SK-N-SH treated with all-trans-retinoic acid at 6 μM for 48 hours (cell line): ENCODE measurements around the gene ANKFN1.
"Not testable (repeated sequence)": the region's sequence is repeated elsewhere in the genome, so short reads cannot be mapped to it uniquely, and the experiment has no call there.

Experiments
- ATAC-seq: fragments of 200-7000 bp; cut with Tn5 transposase; 3 replicates; pipeline ENCODE4 v1.9.1; 2020; ENCODE audit warnings: mild to moderate bottlenecking, moderate library complexity
- ARNTL ChIP-seq: fragments of 450-650 bp; formaldehyde crosslinking; IDR thresholded peaks from 2 replicates; pipeline ENCODE4 v1.5.0; 2020; ENCODE audit warnings: low read depth, mild to moderate bottlenecking, moderate library complexity, borderline replicate concordance
- BACH2 ChIP-seq: fragments of 250-450 bp; sonication (Bioruptor Pico); IDR thresholded peaks from 2 replicates; pipeline ENCODE4 v1.9.0; 2021; ENCODE audit warnings: mild to moderate bottlenecking, borderline replicate concordance
- CSDC2 ChIP-seq: fragments of 250-450 bp; sonication (Bioruptor Pico); IDR thresholded peaks from 2 replicates; pipeline ENCODE4 v1.5.0; 2020; ENCODE audit warnings: mild to moderate bottlenecking, moderate library complexity
- GLIS3 ChIP-seq: fragments of 250-450 bp; sonication (Bioruptor Pico); IDR thresholded peaks from 2 replicates; pipeline ENCODE4 v1.5.0; 2020; ENCODE audit warnings: mild to moderate bottlenecking, moderate library complexity
- OSR1 ChIP-seq: fragments of 250-450 bp; sonication (Bioruptor Pico); IDR thresholded peaks from 2 replicates; pipeline ENCODE4 v1.8.0; 2022; ENCODE audit warnings: moderate library complexity, mild to moderate bottlenecking, inconsistent platforms
- PPARA ChIP-seq: fragments of 250-450 bp; sonication (Bioruptor Pico); IDR thresholded peaks from 2 replicates; pipeline ENCODE4 v1.5.0; 2020; ENCODE audit warnings: mild to moderate bottlenecking, borderline replicate concordance
- RARB ChIP-seq: fragments of 250-450 bp; sonication (Bioruptor Pico); IDR thresholded peaks from 2 replicates; pipeline ENCODE4 v1.8.0; 2021; ENCODE audit warnings: mild to moderate bottlenecking, moderate library complexity
- SNAI2 ChIP-seq: fragments of 250-450 bp; sonication (Bioruptor Pico); IDR thresholded peaks from 2 replicates; pipeline ENCODE4 v1.5.0; 2020; ENCODE audit warnings: mild to moderate bottlenecking, moderate library complexity
- TCF4 ChIP-seq: fragments of 250-450 bp; sonication (Bioruptor Pico); IDR thresholded peaks from 2 replicates; pipeline ENCODE4 v1.8.0; 2021; ENCODE audit warnings: mild to moderate bottlenecking, moderate library complexity, borderline replicate concordance
- TOX ChIP-seq: fragments of 250-450 bp; sonication (Bioruptor Pico); IDR thresholded peaks from 2 replicates; pipeline ENCODE4 v1.8.0; 2021; ENCODE audit warnings: mild to moderate bottlenecking, moderate library complexity, borderline replicate concordance
- ZC3H10 ChIP-seq: fragments of 250-450 bp; sonication (Bioruptor Pico); IDR thresholded peaks from 2 replicates; pipeline ENCODE4 v1.5.1; 2021; ENCODE audit warnings: mild to moderate bottlenecking, moderate library complexity
- ZFP3 ChIP-seq: fragments of 250-450 bp; sonication (Bioruptor Pico); IDR thresholded peaks from 2 replicates; pipeline ENCODE4 v1.5.0; 2020; ENCODE audit warnings: mild to moderate bottlenecking, moderate library complexity
- ZFP30 ChIP-seq: fragments of 450-650 bp; formaldehyde crosslinking; IDR thresholded peaks from 2 replicates; pipeline ENCODE4 v1.5.0; 2022; ENCODE audit warnings: mild to moderate bottlenecking, moderate library complexity
- ZNF565 ChIP-seq: fragments of 450-650 bp; formaldehyde crosslinking; conservative IDR thresholded peaks from 2 replicates; pipeline ENCODE4 v1.5.0; 2020; ENCODE audit warnings: low read depth, mild to moderate bottlenecking, moderate library complexity
- ZNF70 ChIP-seq: fragments of 450-650 bp; formaldehyde crosslinking; IDR thresholded peaks from 2 replicates; pipeline ENCODE4 v1.5.0; 2020; ENCODE audit warnings: mild to moderate bottlenecking, moderate library complexity
- ZNF8 ChIP-seq: fragments of 450-650 bp; formaldehyde crosslinking; IDR thresholded peaks from 2 replicates; pipeline ENCODE4 v1.5.0; 2020; ENCODE audit warnings: mild to moderate bottlenecking, moderate library complexity
- TF ChIP-seq, protein P1 (sequence below): fragments of 250-450 bp; sonication (Bioruptor Pico); IDR thresholded peaks from 2 replicates; pipeline ENCODE4 v1.5.1; 2020; ENCODE audit warnings: low read depth, mild to moderate bottlenecking, moderate library complexity
- TF ChIP-seq, protein P2 (sequence below): fragments of 250-450 bp; sonication (Bioruptor Pico); IDR thresholded peaks from 2 replicates; pipeline ENCODE4 v1.5.1; 2021; ENCODE audit warnings: mild to moderate bottlenecking, moderate library complexity
- TF ChIP-seq, protein P3 (sequence below): fragments of 250-450 bp; sonication (Bioruptor Pico); IDR thresholded peaks from 2 replicates; pipeline ENCODE4 v1.5.0; 2020; ENCODE audit warnings: mild to moderate bottlenecking, moderate library complexity

ANKFN1 gene

DNA sequence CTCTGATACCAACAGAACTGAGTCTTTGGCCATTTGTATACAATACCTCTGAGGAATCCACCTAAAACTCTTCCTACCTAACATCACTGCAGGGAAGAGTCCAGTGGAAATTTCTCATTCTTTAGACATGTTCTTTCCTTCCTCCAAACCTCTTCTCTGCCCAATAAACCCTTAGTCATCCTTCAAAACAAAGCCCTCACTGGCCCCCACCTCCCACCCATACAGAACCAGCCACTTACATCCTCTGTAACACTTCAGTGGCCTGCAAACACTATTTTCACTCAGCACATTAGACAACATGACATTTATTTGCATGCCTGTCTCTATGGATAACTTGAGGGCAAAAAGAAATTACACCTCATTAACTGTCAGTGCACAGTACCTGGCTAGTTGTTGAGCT, 239.9 kb downstream of the ANKFN1 start (continued):
- TF ChIP-seq, protein P1, sequence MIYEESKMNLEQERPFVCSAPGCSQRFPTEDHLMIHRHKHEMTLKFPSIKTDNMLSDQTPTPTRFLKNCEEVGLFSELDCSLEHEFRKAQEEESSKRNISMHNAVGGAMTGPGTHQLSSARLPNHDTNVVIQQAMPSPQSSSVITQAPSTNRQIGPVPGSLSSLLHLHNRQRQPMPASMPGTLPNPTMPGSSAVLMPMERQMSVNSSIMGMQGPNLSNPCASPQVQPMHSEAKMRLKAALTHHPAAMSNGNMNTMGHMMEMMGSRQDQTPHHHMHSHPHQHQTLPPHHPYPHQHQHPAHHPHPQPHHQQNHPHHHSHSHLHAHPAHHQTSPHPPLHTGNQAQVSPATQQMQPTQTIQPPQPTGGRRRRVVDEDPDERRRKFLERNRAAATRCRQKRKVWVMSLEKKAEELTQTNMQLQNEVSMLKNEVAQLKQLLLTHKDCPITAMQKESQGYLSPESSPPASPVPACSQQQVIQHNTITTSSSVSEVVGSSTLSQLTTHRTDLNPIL (CRISPR knock-in tag): no peak
- no peak for TF ChIP-seq CSDC2
- no peak for TF ChIP-seq PPARA (CRISPR knock-in tag)
- no peak for TF ChIP-seq ZFP30 (CRISPR knock-in tag)

DNA sequence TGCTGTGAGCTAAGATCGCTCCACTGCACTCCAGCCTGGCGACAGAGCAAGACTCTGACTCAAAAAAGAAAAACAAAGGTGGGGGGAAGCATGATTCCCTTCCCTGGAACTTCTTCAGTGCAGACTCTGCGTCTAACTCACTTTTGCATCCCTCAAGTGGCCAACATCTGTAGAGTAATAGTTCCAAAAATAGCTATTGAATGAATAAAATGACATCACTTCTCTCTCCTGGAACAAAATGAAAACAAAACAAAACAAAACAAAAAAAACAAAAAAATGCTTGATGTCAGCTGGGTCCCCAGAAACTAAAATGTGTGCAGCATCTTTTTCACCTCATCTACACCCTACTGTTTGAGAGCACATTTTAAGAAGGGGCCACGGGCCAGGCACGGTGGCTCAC, 242.5 kb downstream of the ANKFN1 start:
- no peak for ATAC-seq
- TF ChIP-seq, protein P2, sequence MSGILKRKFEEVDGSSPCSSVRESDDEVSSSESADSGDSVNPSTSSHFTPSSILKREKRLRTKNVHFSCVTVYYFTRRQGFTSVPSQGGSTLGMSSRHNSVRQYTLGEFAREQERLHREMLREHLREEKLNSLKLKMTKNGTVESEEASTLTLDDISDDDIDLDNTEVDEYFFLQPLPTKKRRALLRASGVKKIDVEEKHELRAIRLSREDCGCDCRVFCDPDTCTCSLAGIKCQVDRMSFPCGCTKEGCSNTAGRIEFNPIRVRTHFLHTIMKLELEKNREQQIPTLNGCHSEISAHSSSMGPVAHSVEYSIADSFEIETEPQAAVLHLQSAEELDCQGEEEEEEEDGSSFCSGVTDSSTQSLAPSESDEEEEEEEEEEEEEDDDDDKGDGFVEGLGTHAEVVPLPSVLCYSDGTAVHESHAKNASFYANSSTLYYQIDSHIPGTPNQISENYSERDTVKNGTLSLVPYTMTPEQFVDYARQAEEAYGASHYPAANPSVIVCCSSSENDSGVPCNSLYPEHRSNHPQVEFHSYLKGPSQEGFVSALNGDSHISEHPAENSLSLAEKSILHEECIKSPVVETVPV (CRISPR knock-in tag): no peak
- TF ChIP-seq BACH2 (CRISPR knock-in tag): no peak
- no peak for TF ChIP-seq TCF4
- no peak for TF ChIP-seq ZNF70 (CRISPR knock-in tag)
- TF ChIP-seq ARNTL (CRISPR knock-in tag): no peak
- TF ChIP-seq TOX: no peak
- TF ChIP-seq, protein P1 (CRISPR knock-in tag): no peak
- no peak for TF ChIP-seq CSDC2
- no peak for TF ChIP-seq RARB
- TF ChIP-seq ZNF8 (CRISPR knock-in tag): no peak
- TF ChIP-seq ZFP30 (CRISPR knock-in tag): no peak
- TF ChIP-seq, protein P3, sequence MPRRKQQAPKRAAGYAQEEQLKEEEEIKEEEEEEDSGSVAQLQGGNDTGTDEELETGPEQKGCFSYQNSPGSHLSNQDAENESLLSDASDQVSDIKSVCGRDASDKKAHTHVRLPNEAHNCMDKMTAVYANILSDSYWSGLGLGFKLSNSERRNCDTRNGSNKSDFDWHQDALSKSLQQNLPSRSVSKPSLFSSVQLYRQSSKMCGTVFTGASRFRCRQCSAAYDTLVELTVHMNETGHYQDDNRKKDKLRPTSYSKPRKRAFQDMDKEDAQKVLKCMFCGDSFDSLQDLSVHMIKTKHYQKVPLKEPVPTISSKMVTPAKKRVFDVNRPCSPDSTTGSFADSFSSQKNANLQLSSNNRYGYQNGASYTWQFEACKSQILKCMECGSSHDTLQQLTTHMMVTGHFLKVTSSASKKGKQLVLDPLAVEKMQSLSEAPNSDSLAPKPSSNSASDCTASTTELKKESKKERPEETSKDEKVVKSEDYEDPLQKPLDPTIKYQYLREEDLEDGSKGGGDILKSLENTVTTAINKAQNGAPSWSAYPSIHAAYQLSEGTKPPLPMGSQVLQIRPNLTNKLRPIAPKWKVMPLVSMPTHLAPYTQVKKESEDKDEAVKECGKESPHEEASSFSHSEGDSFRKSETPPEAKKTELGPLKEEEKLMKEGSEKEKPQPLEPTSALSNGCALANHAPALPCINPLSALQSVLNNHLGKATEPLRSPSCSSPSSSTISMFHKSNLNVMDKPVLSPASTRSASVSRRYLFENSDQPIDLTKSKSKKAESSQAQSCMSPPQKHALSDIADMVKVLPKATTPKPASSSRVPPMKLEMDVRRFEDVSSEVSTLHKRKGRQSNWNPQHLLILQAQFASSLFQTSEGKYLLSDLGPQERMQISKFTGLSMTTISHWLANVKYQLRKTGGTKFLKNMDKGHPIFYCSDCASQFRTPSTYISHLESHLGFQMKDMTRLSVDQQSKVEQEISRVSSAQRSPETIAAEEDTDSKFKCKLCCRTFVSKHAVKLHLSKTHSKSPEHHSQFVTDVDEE (CRISPR knock-in tag): no peak
- TF ChIP-seq PPARA (CRISPR knock-in tag): no peak
- TF ChIP-seq ZNF565 (CRISPR knock-in tag): no peak
- TF ChIP-seq ZC3H10: no peak
- no peak for TF ChIP-seq SNAI2
- TF ChIP-seq, all 23 proteins: peak for 0

DNA sequence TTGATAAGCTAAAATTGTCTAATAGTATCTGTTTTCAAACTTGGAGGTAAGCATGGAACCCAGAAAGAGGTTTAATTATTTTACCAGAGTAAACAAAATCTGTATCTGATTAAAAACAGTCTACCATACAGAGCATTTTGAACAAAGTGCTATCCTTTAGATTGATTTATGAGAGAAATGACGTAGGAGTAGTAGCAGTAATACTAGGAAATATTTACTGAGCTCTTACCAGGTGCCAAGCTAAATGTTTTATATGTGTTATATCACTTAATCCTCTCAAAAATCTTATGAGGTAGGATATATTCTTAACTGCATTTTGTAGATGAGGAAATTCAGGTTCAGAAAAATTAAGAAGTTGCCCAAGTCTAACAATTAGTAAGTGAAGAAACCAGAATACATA, 253.8 kb downstream of the ANKFN1 start:
- ATAC-seq: no peak
- TF ChIP-seq ARNTL (CRISPR knock-in tag): no peak
- no peak for TF ChIP-seq ZNF70 (CRISPR knock-in tag)
- TF ChIP-seq, protein P2 (CRISPR knock-in tag): no peak
- no peak for TF ChIP-seq ZC3H10
- TF ChIP-seq GLIS3 (CRISPR knock-in tag): no peak
- no peak for TF ChIP-seq ZNF565 (CRISPR knock-in tag)
- TF ChIP-seq ZFP3: no peak
- TF ChIP-seq OSR1: no peak
- no peak for TF ChIP-seq RARB
- no peak for TF ChIP-seq ZFP30 (CRISPR knock-in tag)
- no peak for TF ChIP-seq TCF4
- TF ChIP-seq, all 23 proteins: peak for 0

DNA sequence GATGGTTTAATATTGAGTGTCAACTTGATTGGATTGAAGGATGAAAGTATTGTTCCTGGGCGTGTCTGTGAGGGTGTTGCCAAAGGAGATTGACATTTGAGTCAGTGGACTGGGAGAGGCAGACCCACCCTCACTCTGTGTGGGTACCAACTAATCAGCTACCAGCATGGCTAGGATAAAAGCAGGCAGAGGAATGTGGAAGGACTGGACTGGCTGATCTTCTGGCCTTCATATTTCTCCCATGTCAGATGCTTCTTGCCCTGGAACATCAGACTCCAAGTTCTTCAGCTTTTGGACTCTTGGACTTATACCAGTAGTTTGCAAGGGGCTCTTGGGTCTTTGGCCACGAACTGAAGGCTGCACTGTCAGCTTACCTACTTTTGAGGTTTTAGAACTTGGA, 259.1 kb downstream of the ANKFN1 start:
- not testable (repeated sequence) for ATAC-seq
